PC-3 (cell line): ENCODE measurements around the gene ZBTB46.

Experiments used
- EZH2phosphoT487 ChIP-seq: fragments of 300-600 bp; sonication (generic); IDR thresholded peaks from 2 replicates; pipeline ENCODE4 v1.6.1; 2018; ENCODE audit warnings: mild to moderate bottlenecking, antibody characterized with exemption, low read length, borderline replicate concordance
- TF ChIP-seq, protein P1 (sequence below): fragments of 300-600 bp; sonication (generic); conservative IDR thresholded peaks from 2 replicates; pipeline ENCODE4 v1.5.1; 2017; ENCODE audit warnings: antibody characterized with exemption, low read depth, mild to moderate bottlenecking, low read length

DNA sequence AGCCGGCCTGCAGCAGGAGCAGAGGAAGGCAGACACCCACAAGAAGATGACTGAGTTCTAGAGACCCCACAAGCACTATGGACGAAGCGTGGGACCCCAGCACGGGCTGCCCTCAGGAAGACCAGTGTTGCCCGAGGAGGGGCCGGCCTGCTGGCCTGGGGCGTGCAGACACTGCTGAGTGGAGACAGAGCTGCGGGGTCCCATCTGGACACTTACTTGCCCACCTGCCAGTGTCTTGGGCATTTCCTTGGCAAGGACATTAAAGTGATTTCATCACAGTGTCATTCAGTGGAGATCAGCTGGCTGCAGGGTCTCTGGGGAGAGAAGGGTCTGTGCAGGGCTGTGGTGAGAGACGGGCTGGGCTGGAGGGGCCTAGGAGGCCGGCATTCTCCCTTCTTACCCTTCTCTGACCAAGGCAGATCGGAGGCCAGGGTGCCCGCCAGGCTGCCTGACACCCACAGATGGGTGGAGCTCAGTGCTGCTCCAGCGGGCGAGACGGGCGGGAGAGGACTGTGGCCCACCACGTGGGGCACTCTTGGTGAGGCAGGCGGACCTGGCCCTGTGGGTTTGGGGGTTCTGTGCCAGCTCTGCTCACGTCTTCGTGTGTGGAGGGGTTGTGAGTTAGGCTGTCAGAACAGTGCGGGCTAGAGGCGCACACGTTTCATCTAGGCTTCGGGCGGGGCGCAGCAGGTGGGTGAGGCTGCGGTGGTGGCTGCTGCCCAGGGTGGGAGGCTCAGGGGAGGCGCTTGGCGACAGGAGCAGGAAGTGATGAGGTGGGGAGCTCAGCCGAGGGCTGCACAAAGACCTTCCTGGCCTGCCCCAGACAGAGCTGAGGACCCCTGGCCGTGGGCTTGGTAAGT is 95.0 kb downstream of the ZBTB46 start, which contains the start of gene LIME1:
- TF ChIP-seq, protein P1, sequence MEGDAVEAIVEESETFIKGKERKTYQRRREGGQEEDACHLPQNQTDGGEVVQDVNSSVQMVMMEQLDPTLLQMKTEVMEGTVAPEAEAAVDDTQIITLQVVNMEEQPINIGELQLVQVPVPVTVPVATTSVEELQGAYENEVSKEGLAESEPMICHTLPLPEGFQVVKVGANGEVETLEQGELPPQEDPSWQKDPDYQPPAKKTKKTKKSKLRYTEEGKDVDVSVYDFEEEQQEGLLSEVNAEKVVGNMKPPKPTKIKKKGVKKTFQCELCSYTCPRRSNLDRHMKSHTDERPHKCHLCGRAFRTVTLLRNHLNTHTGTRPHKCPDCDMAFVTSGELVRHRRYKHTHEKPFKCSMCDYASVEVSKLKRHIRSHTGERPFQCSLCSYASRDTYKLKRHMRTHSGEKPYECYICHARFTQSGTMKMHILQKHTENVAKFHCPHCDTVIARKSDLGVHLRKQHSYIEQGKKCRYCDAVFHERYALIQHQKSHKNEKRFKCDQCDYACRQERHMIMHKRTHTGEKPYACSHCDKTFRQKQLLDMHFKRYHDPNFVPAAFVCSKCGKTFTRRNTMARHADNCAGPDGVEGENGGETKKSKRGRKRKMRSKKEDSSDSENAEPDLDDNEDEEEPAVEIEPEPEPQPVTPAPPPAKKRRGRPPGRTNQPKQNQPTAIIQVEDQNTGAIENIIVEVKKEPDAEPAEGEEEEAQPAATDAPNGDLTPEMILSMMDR, result no peak
- TF ChIP-seq EZH2phosphoT487, result no peak
